ENCODE results near the gene PREX1.
A peak's percentile ranks its signal among the peaks of the same experiment; 100 is the strongest.

Gene PREX1

GRCh38 chr20:48748556-48748955, 79.2 kb downstream of the PREX1 start:
- no peak for DNase-seq

GRCh38 chr20:48747840-48748414, 79.9 kb downstream of the PREX1 start:
- no peak for DNase-seq

- no peak for DNase-seq
These were observed 82.5 kb downstream of the PREX1 start for GRCh38 chr20:48745330-48745729.

GRCh38 chr20:48744515-48744914, 83.3 kb downstream of the PREX1 start:
- DNase-seq = no peak

- no peak for DNase-seq
These were observed 84.0 kb downstream of the PREX1 start for GRCh38 chr20:48743807-48744206.

- no peak for DNase-seq
These were observed 84.7 kb downstream of the PREX1 start for GRCh38 chr20:48742912-48743680.

GRCh38 chr20:48742233-48742632, 85.6 kb downstream of the PREX1 start:
- DNase-seq = no peak

- DNase-seq = no peak
These were observed 86.1 kb downstream of the PREX1 start for GRCh38 chr20:48741669-48742068.

GRCh38 chr20:48740712-48741111, 87.1 kb downstream of the PREX1 start:
- DNase-seq = no peak

- no peak for DNase-seq
These were observed 87.5 kb downstream of the PREX1 start for GRCh38 chr20:48740292-48740649.

- DNase-seq = no peak
These were observed 88.2 kb downstream of the PREX1 start for GRCh38 chr20:48739395-48740291.

- DNase-seq = no peak
These were observed 89.1 kb downstream of the PREX1 start for GRCh38 chr20:48738399-48739304.

- DNase-seq = no peak
These were observed 89.8 kb downstream of the PREX1 start for GRCh38 chr20:48738094-48738398.

- DNase-seq = no peak
These were observed 90.2 kb downstream of the PREX1 start for GRCh38 chr20:48737434-48738093.

GRCh38 chr20:48736636-48737035, 91.2 kb downstream of the PREX1 start:
- DNase-seq = no peak

- DNase-seq = no peak
These were observed 91.6 kb downstream of the PREX1 start for GRCh38 chr20:48736231-48736630.

GRCh38 chr20:48735112-48735511, 92.7 kb downstream of the PREX1 start:
- DNase-seq = no peak

GRCh38 chr20:48734104-48734749, 93.6 kb downstream of the PREX1 start:
- peak; percentile 44 for DNase-seq

GRCh38 chr20:48733296-48733790, 94.5 kb downstream of the PREX1 start:
- DNase-seq = peak; percentile 13

GRCh38 chr20:48732081-48732829, 95.5 kb downstream of the PREX1 start:
- peak; percentile 82 for DNase-seq

- peak; percentile 85 for DNase-seq
These were observed 96.3 kb downstream of the PREX1 start for GRCh38 chr20:48731536-48731935.
